Cardiac fibroblast (primary cell): ENCODE data around the gene FAM200B.

ENCODE experiments used
- DNase-seq, 2 donors: peaks; one replicate each; pipeline versions ENCODE4 v3.0.0 to v3.0.0-alpha.2; 2010; ENCODE audit warnings: low read depth in 2 of 2
- H3K4me3 ChIP-seq, 2 donors: replicated peaks in 1 of 2; 1 replicate in 1 of 2; 2 replicates in 1 of 2; pipeline ENCODE4 v1.5.1; 2011; ENCODE audit warnings: low read depth in 2 of 2, low read length in 2 of 2, mild to moderate bottlenecking in 2 of 2, moderate library complexity in 1 of 2
- TF ChIP-seq, protein P1 (sequence below): IDR thresholded peaks from one replicate; pipeline ENCODE4 v1.5.1; 2011; ENCODE audit warnings: low read depth, mild to moderate bottlenecking, low read length, inconsistent platforms

FAM200B gene

DNA sequence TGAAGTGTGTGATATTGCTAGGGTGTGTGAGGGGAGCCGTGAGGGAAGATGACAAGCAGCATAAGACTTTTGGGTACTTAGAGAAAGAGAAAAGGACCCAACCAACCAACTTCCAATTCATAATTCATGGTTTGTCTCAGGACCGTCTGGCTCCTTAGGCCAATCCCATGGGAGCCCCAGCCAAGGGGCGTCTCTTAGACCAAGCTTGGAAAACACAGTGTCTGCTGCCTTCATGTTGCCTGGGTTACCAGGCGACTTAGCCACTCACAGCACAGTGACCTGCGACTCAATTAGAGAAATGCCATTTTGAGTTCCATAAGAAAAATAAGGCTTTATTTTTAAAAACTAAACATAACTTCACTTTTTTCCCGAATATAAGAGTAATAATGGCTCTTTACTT is 53.9 kb downstream of the FAM200B start:
- no peak for DNase-seq
- no peak overlapping the region for H3K4me3 ChIP-seq
- TF ChIP-seq, protein P1, sequence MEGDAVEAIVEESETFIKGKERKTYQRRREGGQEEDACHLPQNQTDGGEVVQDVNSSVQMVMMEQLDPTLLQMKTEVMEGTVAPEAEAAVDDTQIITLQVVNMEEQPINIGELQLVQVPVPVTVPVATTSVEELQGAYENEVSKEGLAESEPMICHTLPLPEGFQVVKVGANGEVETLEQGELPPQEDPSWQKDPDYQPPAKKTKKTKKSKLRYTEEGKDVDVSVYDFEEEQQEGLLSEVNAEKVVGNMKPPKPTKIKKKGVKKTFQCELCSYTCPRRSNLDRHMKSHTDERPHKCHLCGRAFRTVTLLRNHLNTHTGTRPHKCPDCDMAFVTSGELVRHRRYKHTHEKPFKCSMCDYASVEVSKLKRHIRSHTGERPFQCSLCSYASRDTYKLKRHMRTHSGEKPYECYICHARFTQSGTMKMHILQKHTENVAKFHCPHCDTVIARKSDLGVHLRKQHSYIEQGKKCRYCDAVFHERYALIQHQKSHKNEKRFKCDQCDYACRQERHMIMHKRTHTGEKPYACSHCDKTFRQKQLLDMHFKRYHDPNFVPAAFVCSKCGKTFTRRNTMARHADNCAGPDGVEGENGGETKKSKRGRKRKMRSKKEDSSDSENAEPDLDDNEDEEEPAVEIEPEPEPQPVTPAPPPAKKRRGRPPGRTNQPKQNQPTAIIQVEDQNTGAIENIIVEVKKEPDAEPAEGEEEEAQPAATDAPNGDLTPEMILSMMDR, result no peak

DNA sequence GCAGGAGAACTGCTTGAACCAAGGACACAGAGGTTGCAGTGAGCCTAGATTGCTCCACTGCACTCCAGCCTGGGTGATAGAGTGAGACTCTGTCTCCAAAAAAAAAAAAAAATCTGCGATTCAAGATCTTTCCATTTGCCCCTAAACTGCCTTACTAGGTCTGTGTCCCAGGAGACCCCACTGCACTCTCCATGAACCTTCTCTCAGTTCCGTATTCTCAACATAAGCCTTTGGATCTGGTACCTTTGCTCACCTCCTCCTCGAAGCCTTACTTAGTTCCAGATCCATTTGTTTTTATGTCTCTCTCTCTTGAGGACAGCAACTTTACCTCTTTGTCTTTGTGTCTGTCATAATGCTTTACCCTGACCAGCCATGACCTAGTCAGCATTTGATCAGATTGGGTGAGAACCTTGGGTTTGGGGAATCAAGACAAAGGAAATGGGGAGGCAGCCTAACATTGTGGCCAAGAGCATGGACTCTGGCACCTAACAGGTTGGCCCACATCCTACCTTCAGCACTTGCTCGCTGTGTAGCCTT is 55.0 kb downstream of the FAM200B start:
- TF ChIP-seq, protein P1, result no peak
- H3K4me3 ChIP-seq, result no peak overlapping the region
- no peak for DNase-seq

GRCh38 chr4:15737255-15737654 is 55.6 kb downstream of the FAM200B start:
- H3K4me3 ChIP-seq, result no peak overlapping the region
- TF ChIP-seq, protein P1, result no peak
- no peak for DNase-seq

- TF ChIP-seq, protein P1, result no peak
- H3K4me3 ChIP-seq, result no peak overlapping the region
- no peak for DNase-seq
Measured at GRCh38 chr4:15738877-15739276, 57.2 kb downstream of the FAM200B start.
